HFFc6 (cell line): ENCODE measurements around the gene OR14C36. TPM values are rescaled to one million over a fixed set of nuclear protein-coding genes. Genes with fewer than 3 reads are reported as not detected.

Experiments
- DNase-seq: peaks from one replicate; pipeline ENCODE4 v3.0.0-alpha.2; 2018
- H3K27ac Mint-ChIP-seq: 2 replicates; pipeline ENCODE4 v1.8.0; 2020; ENCODE audit warnings: mild to moderate bottlenecking, mixed read lengths
- H3K27me3 Mint-ChIP-seq: 2 replicates; pipeline ENCODE4 v1.8.0; 2021; ENCODE audit warnings: mild to moderate bottlenecking, moderate library complexity, mixed read lengths; ENCODE audit not compliant: insufficient read depth
- H3K36me3 Mint-ChIP-seq: 2 replicates; pipeline ENCODE4 v1.8.0; 2021; ENCODE audit warnings: low read depth, mixed read lengths
- H3K4me1 Mint-ChIP-seq: 2 replicates; pipeline ENCODE4 v1.8.0; 2020; ENCODE audit warnings: low read depth, mixed read lengths
- H3K4me3 Mint-ChIP-seq: 2 replicates; pipeline ENCODE4 v1.8.0; 2020; ENCODE audit warnings: mild to moderate bottlenecking, moderate library complexity, mixed read lengths
- H3K9me3 Mint-ChIP-seq: 2 replicates; pipeline ENCODE4 v1.8.0; 2020; ENCODE audit warnings: mild to moderate bottlenecking, mixed read lengths
- total RNA-seq, 6 experiments: library from RNA; stranded (reverse); fragmentation: NEBNext Ultra II Directional; extraction: Animal tissue kit (Norgen Biotek cat#: 25700); gene quantifications; 2 replicates in 1 of 6; 3 replicates in 5 of 6; pipeline ENCODE4 v1.2.3, GENCODE V29; 2021
- TF ChIP-seq, protein P1 (sequence below): fragments of 200-600 bp; sonication (generic); IDR thresholded peaks from 2 replicates; pipeline ENCODE4 v1.5.0; 2021; ENCODE audit warnings: antibody characterized with exemption, mild to moderate bottlenecking

OR14C36 gene
- total RNA-seq, 6 experiments from 2014 or later: not detected

DNA sequence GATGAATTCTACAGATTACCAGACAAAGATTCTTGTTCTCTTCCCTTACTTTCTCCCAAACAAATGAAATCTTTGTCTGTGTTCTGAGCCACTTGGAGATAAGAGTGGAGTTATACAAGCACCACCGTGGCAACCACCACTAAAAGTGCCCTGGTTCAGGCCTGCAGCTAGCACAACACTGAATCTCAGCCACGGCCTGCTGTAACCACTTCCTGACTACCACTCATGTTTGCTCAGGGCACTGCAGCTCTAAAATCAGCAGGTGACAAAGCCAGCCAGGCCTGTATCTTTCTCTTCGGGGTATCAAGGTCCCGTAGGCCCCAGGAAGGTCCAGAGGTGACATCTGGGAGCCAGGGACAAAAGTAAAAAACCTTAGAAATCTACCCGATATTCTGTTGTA, 23.8 kb downstream of the OR14C36 start:
- no peak for DNase-seq
- Mint-ChIP-seq H3K4me3 (no peak overlapping the region), H3K9me3 (peaks cover 68% of the 10 kb centered on the region), H3K4me1 (no peaks in the 10 kb centered on the region), H3K27me3 (no peaks in the 10 kb centered on the region), H3K36me3 (no peaks in the 10 kb centered on the region), H3K27ac (no peak overlapping the region)
- TF ChIP-seq, protein P1, sequence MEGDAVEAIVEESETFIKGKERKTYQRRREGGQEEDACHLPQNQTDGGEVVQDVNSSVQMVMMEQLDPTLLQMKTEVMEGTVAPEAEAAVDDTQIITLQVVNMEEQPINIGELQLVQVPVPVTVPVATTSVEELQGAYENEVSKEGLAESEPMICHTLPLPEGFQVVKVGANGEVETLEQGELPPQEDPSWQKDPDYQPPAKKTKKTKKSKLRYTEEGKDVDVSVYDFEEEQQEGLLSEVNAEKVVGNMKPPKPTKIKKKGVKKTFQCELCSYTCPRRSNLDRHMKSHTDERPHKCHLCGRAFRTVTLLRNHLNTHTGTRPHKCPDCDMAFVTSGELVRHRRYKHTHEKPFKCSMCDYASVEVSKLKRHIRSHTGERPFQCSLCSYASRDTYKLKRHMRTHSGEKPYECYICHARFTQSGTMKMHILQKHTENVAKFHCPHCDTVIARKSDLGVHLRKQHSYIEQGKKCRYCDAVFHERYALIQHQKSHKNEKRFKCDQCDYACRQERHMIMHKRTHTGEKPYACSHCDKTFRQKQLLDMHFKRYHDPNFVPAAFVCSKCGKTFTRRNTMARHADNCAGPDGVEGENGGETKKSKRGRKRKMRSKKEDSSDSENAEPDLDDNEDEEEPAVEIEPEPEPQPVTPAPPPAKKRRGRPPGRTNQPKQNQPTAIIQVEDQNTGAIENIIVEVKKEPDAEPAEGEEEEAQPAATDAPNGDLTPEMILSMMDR: no peak

DNA sequence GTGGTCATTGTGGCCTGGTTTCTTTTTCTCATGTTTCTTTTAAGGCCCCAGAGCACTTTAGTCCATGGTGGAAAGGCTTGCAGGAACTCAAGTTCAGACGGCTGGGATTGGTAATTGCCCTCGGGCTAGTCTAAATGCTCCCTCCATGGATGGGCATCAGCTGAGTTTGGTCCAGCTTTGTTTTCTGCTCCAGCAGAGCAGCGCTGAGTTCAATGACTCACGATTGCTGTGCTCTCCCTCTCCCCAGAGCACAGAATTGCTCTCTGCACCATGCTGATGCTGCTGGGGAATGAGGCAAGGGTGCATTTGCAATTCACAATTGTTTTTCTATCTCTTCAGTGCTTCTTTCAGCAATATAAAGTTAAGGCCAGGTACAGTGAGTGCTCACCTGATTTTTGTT, 25.2 kb downstream of the OR14C36 start:
- Mint-ChIP-seq H3K4me3 (no peak overlapping the region), H3K36me3 (no peaks in the 10 kb centered on the region), H3K27me3 (no peaks in the 10 kb centered on the region), H3K9me3 (peaks cover 68% of the 10 kb centered on the region), H3K4me1 (no peaks in the 10 kb centered on the region), H3K27ac (no peak overlapping the region)
- TF ChIP-seq, protein P1: no peak
- no peak for DNase-seq

DNA sequence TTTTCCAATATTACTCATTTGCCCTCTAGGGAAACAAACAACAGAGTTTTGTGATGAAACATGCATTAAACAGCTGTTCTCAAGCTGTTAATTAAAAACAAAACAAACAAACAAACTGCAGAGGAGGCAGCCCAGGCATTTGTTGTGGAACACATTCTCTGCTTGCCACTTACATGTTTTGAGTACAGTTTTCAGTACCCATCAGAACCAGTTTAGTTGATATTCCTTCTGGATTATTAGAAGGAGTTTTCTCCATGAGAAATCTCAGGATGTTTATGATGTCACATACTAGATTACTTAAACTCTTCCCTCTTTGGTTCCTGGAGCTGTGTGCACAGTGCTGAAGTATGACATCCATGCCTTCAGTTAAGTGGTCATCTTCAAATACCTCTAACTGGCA, 26.9 kb downstream of the OR14C36 start, which contains the start of gene OR2T6:
Gene OR2T6 (plus strand): TSS at position 301 of the 400 bp plus-strand sequence. CDS start 11,863 bp downstream, outside the sequence.
- no peak for DNase-seq

DNA sequence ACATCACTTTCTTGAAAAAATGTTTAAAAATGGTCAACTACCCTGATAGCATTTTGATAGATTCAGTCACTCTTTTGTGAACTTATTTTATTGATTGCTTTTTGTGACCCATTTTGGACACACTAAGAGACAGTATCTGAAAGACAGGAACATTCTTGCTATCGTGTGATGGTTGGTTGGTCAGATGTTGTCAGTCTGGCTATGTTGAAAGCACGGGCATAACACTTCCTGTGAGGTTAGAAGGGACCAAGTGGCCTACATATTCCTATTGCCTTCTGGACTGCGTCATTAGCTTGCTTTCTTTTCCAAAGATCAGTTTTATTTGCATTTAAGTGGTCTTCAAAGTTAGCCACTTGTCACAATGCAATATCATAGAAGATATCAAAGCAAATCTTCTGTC, 28.3 kb downstream of the OR14C36 start:
- no peak for DNase-seq
- Mint-ChIP-seq H3K4me1 (no peaks in the 10 kb centered on the region), H3K36me3 (no peaks in the 10 kb centered on the region), H3K27me3 (no peaks in the 10 kb centered on the region), H3K4me3 (no peak overlapping the region), H3K27ac (no peak overlapping the region), H3K9me3 (peaks cover 55% of the 10 kb centered on the region)
- TF ChIP-seq, protein P1: no peak

More for the DNA sequence above, 26.9 kb downstream of the OR14C36 start, which contains the start of gene OR2T6:
- H3K27me3 Mint-ChIP-seq: no peaks in the 10 kb centered on the region
- no peak within 1 kb of the TSS for H3K27ac Mint-ChIP-seq
- H3K4me1 Mint-ChIP-seq: no peaks in the 10 kb centered on the region
- TF ChIP-seq, protein P1: no peak
- no peaks in the 10 kb centered on the region for H3K36me3 Mint-ChIP-seq
- peaks cover 62% of the 10 kb centered on the region for H3K9me3 Mint-ChIP-seq
- H3K4me3 Mint-ChIP-seq: no peak within 1 kb of the TSS

DNA sequence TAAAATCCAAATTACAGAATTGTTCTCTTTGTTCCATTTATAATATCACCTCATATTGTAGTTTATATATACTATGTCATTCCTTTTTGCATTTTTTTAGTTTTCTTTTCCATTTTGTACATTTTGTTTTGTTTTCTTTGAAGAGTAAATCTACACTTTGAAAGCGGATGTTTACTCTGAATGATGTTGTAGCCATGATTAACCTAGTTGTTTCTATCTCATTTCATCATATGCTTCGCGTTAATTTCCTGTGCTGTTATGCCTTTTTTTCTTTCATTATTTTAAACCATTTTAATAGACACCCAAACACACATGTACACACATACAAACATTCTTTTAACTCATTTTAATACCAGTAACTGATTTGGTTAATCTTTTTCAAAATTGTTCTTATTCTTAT, 32.3 kb downstream of the OR14C36 start:
- TF ChIP-seq, protein P1: no peak

DNA sequence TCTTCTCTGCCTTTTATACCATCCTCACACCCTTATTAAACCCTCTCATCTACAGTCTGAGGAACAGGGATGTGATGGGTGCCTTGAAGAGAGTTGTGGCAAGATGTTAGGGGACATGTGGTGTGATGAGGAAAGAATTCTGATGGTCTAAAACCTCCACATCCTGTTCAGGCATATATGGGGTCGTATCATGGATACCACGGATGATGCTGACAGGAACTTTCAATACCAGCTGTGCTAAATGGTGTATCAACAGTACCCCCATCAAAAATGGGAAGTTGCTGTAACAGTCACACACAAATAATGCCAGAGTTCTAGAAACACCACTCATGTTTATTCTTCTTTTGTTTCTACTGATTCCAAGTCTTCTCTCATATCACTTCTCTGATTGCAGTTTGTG, 39.9 kb downstream of the OR14C36 start:
- TF ChIP-seq, protein P1: no peak
- no peak for DNase-seq
- no peaks in the 10 kb centered on the region for H3K27me3 Mint-ChIP-seq
- H3K36me3 Mint-ChIP-seq: no peaks in the 10 kb centered on the region
- H3K27ac Mint-ChIP-seq: no peak overlapping the region
- H3K4me3 Mint-ChIP-seq: no peak overlapping the region
- no peaks in the 10 kb centered on the region for H3K4me1 Mint-ChIP-seq
- H3K9me3 Mint-ChIP-seq: peaks cover 44% of the 10 kb centered on the region

More for the DNA sequence above, 32.3 kb downstream of the OR14C36 start:
- Mint-ChIP-seq H3K36me3 (no peaks in the 10 kb centered on the region), H3K9me3 (peaks cover 38% of the 10 kb centered on the region), H3K4me3 (no peak overlapping the region), H3K4me1 (no peaks in the 10 kb centered on the region), H3K27ac (no peak overlapping the region), H3K27me3 (no peaks in the 10 kb centered on the region)
- no peak for DNase-seq
